Hepatocyte (in vitro differentiated cells): ENCODE data around the gene CELF5.
"Not testable (repeated sequence)": the region's sequence is repeated elsewhere in the genome, so short reads cannot be mapped to it uniquely, and the experiment has no call there.

Experiments used
- CTCF ChIP-seq: fragments of 200-600 bp; sonication (generic); IDR thresholded peaks from 2 replicates; pipeline ENCODE4 v1.5.1; 2016; ENCODE audit warnings: antibody characterized with exemption, mild to moderate bottlenecking; ENCODE audit not compliant: poor library complexity
- EZH2 ChIP-seq: fragments of 200-600 bp; sonication (generic); IDR thresholded peaks from 2 replicates; pipeline ENCODE4 v1.6.1; 2016; ENCODE audit warnings: antibody characterized with exemption, mild to moderate bottlenecking, borderline replicate concordance
- EZH2phosphoT487 ChIP-seq: fragments of 200-600 bp; sonication (generic); IDR thresholded peaks from one replicate; pipeline ENCODE4 v1.6.1; 2018; ENCODE audit warnings: antibody characterized with exemption, mild to moderate bottlenecking, low read depth, moderate library complexity; ENCODE audit not compliant: unreplicated experiment, severe bottlenecking

GRCh38 chr19:3202895-3203294 is 21.6 kb upstream of the CELF5 start:
- TF ChIP-seq CTCF, EZH2, EZH2phosphoT487: not testable (repeated sequence)
